BE2C (cell line): Measurements from ENCODE around the gene MAP2K5.

Experiments used
- DNase-seq: peaks from one replicate; pipeline ENCODE4 v3.0.0-alpha.2; 2020
- H3K27me3 ChIP-seq: fragments of 250-450 bp; sonication (Bioruptor Pico); 2 replicates; pipeline ENCODE4 v1.5.1; 2020; ENCODE audit warnings: mild to moderate bottlenecking
- H3K36me3 ChIP-seq: fragments of 250-450 bp; sonication (Bioruptor Pico); 2 replicates; pipeline ENCODE4 v1.5.1; 2020; ENCODE audit warnings: mild to moderate bottlenecking
- H3K4me1 ChIP-seq: fragments of 250-450 bp; sonication (Bioruptor Pico); 2 replicates; pipeline ENCODE4 v1.5.1; 2020
- H3K4me3 ChIP-seq: 2 replicates; pipeline ENCODE4 v1.5.1; 2011; ENCODE audit warnings: low read depth, low read length
- H3K9me3 ChIP-seq: fragments of 250-450 bp; sonication (Bioruptor Pico); 2 replicates; pipeline ENCODE4 v1.5.1; 2020
- TF ChIP-seq, protein P1 (sequence below): IDR thresholded peaks from 2 replicates; pipeline ENCODE4 v1.5.1; 2012; ENCODE audit warnings: mild to moderate bottlenecking, low read depth, low read length

MAP2K5 gene

DNA sequence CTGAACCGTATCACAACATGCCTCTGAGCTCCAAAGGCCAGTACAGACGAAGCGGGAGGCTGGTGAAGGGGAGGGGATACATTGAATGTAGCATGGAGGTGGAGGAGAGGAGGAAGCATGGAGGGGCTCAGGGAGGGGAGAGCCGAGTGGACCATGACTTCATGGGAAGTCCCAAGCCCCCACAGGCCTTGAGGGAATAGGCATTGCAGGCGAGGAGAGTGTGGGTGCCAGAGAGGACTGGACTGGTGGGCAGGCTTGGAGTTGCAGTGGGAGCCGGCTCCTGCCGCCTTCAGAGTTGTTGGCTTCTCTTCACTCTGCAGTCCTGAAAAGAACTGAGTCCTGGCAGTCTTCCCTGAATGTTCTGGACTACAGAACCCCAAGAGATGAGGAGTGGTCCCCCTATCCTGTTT lies 300.6 kb downstream of the MAP2K5 start:
- no peak for DNase-seq
- H3K4me1 ChIP-seq = no peaks in the 10 kb centered on the region; the same call in 1 of the 2 replicates
- H3K36me3 ChIP-seq = no peaks in the 10 kb centered on the region
- no peaks in the 10 kb centered on the region for H3K27me3 ChIP-seq
- no peaks in the 10 kb centered on the region for H3K9me3 ChIP-seq
- TF ChIP-seq, protein P1, sequence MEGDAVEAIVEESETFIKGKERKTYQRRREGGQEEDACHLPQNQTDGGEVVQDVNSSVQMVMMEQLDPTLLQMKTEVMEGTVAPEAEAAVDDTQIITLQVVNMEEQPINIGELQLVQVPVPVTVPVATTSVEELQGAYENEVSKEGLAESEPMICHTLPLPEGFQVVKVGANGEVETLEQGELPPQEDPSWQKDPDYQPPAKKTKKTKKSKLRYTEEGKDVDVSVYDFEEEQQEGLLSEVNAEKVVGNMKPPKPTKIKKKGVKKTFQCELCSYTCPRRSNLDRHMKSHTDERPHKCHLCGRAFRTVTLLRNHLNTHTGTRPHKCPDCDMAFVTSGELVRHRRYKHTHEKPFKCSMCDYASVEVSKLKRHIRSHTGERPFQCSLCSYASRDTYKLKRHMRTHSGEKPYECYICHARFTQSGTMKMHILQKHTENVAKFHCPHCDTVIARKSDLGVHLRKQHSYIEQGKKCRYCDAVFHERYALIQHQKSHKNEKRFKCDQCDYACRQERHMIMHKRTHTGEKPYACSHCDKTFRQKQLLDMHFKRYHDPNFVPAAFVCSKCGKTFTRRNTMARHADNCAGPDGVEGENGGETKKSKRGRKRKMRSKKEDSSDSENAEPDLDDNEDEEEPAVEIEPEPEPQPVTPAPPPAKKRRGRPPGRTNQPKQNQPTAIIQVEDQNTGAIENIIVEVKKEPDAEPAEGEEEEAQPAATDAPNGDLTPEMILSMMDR = no peak
- H3K4me3 ChIP-seq = no peak overlapping the region

DNA sequence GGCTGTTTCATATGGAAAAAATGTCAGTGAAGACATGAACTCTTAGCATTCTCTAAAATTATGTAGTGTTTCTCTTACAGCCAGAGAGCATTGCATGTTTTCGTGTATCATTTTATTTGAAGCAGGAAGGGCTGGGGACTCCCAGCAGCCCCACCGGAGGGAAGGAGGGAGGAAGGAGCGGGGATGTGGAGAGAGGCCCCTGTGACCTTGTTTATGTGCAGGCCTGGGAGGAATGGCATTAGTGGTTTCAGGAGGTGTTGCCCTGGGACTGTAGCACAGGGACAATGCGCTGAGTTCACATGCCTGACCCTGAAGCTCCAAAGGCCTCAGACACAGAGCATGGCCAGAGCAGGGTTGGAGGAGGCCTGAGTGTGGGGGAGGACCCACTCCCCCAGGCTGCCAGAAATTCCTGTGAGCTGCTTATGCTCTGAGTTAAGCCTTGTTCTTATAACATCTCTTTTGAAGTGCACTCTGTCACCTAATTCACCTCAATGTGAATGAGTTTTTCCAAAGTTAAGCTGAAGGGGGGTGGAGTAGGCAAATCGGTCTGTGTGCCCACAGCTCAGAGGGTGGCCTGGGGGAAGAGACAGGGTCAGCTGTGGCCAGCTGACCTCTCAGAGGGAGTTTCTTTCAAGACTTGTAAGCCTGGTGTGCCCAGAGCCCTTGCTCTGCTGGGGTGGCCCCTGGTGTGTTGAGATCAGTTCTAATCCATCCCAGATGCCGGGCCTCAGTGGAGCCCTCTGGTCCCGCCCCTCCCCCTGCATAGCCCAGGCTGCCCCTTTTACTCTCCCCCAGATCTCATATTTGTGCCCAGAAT lies 301.3 kb downstream of the MAP2K5 start:
- TF ChIP-seq, protein P1 = no peak
- Histone ChIP-seq H3K4me1 (no peaks in the 10 kb centered on the region; the same call in 1 of the 2 replicates), H3K4me3 (no peak overlapping the region), H3K27me3 (no peaks in the 10 kb centered on the region), H3K36me3 (no peaks in the 10 kb centered on the region), H3K9me3 (no peaks in the 10 kb centered on the region)
- DNase-seq = no peak

DNA sequence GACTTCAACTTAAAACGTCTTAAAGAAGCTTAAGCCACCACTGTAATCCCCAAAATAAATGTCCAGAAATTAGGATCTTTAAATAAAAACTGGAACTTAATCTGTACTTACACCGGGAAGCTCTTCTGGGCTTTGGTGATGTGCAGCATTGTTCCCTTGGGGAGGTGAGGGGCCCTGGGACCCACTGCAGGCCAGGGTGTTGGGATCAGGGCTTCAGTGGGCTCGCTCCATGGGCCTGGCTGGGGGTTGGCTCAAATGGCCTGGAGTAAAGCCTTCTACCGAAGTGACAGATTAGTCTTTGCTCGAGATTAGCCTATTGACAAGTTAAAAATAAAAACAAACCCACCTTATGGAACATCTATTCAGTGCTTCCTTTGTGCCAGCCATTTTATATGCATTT lies 303.5 kb downstream of the MAP2K5 start:
- Histone ChIP-seq H3K4me3 (no peak overlapping the region), H3K9me3 (no peaks in the 10 kb centered on the region), H3K27me3 (no peaks in the 10 kb centered on the region), H3K4me1 (no peaks in the 10 kb centered on the region; the same call in 1 of the 2 replicates), H3K36me3 (no peaks in the 10 kb centered on the region)
- TF ChIP-seq, protein P1 = no peak
- no peak for DNase-seq

DNA sequence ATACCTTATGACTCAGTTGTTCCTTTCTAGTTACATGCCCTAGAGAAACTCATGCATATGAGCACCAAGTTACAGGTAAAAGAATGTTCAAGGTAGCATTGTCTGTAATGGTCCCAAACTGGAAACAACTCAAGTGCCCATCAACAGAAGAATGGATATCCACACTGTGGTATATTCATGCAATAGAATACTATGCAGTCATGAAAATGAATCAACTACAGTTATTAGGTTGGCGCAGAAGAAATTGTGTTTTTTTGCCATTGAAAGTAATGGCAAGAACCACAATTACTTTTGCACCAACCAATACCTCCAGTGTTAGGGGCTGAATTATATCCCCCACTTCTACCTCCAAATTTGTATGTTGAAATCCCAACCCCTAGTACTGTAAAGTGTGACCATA lies 307.0 kb downstream of the MAP2K5 start:
- no peaks in the 10 kb centered on the region for H3K4me1 ChIP-seq

DNA sequence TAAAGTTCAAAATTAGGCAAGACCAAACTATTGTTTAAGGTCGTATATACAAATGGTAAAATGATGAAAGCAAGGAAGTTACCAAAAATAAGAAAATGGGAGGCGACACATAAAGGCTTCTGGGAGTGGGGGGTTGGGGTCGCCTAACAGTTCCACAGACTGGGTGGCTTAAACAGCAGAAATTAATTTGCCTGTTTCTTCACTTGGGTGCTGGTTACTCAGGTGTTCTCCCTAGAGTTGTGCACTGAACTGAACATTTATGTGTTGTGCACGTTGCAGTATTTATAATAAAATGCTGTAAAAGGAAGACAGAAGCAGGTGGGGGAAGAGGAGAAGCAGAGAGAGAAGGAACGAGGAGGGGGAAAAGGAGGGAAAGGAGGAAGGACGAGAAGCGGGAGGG lies 307.8 kb downstream of the MAP2K5 start:
- no peaks in the 10 kb centered on the region for H3K4me1 ChIP-seq
- no peaks in the 10 kb centered on the region for H3K9me3 ChIP-seq
- H3K36me3 ChIP-seq = no peaks in the 10 kb centered on the region
- TF ChIP-seq, protein P1 = no peak
- no peak overlapping the region for H3K4me3 ChIP-seq
- H3K27me3 ChIP-seq = no peaks in the 10 kb centered on the region
- DNase-seq = no peak

More for the DNA sequence above, 307.0 kb downstream of the MAP2K5 start:
- Histone ChIP-seq H3K9me3 (no peaks in the 10 kb centered on the region), H3K27me3 (no peaks in the 10 kb centered on the region), H3K4me3 (no peak overlapping the region), H3K36me3 (no peaks in the 10 kb centered on the region)
- TF ChIP-seq, protein P1 = no peak
- no peak for DNase-seq

DNA sequence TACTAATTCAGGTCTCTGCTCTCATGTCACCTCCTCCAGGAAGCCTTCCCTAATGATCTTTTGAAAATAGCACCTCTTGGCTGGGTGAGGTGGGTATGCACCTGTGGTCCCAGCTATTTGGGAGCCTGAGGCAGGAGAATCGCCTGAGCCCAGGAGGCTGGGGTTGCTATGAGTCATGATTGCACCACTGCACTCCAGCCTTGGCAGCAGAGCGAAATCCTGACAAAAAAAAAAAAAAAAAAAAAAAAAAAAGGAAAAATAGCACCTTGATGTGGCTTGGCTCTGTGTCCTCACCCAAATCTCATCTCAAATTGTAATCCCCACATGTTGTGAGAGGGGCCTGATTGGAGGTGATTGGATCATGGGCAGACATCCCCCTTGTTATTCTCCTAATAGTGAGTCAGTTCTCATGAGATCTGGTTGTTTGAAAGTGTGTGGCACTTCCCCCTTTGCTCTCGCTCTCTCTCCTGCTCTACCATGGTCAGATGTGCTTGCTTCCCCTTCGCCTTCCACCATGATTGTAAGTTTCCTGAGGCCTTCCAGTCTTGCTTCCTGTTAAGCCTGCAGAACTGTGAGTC lies 308.6 kb downstream of the MAP2K5 start:
- TF ChIP-seq, protein P1 = no peak
- H3K4me3 ChIP-seq = no peak overlapping the region
- no peaks in the 10 kb centered on the region for H3K9me3 ChIP-seq
- no peaks in the 10 kb centered on the region for H3K36me3 ChIP-seq
- H3K4me1 ChIP-seq = peaks cover 7% of the 10 kb centered on the region
- no peaks in the 10 kb centered on the region for H3K27me3 ChIP-seq
- no peak for DNase-seq
